Measurements from ENCODE around the gene SAMD5.

SAMD5 gene

GRCh38 chr6:147570681-147571080 is 62.2 kb downstream of the SAMD5 start:
- DNase-seq (ENCODE audit: low read depth) = no peak
- no peak for TF ChIP-seq CTCF (IDR thresholded peaks at IDR 0.05; ENCODE audit: control insufficient read depth, insufficient read depth, low read depth, low read length, missing control alignments)
- no peak overlapping the region for H3K4me3 ChIP-seq (ENCODE audit: control insufficient read depth, low read depth, low read length)

GRCh38 chr6:147577488-147577887 is 69.0 kb downstream of the SAMD5 start:
- TF ChIP-seq CTCF (IDR thresholded peaks at IDR 0.05; ENCODE audit: control insufficient read depth, insufficient read depth, low read depth, low read length, missing control alignments) = no peak
- H3K4me3 ChIP-seq (ENCODE audit: control insufficient read depth, low read depth, low read length) = no peak overlapping the region
- DNase-seq (ENCODE audit: low read depth) = no peak

- H3K4me3 ChIP-seq (ENCODE audit: control insufficient read depth, low read depth, low read length) = no peak overlapping the region
- TF ChIP-seq CTCF (IDR thresholded peaks at IDR 0.05; ENCODE audit: control insufficient read depth, insufficient read depth, low read depth, low read length, missing control alignments) = no peak
These were observed 69.7 kb downstream of the SAMD5 start for GRCh38 chr6:147578159-147578558.

GRCh38 chr6:147578883-147579282 is 70.4 kb downstream of the SAMD5 start:
- DNase-seq (ENCODE audit: low read depth) = no peak
- no peak overlapping the region for H3K4me3 ChIP-seq (ENCODE audit: control insufficient read depth, low read depth, low read length)
- no peak for TF ChIP-seq CTCF (IDR thresholded peaks at IDR 0.05; ENCODE audit: control insufficient read depth, insufficient read depth, low read depth, low read length, missing control alignments)

More at GRCh38 chr6:147578159-147578558, 69.7 kb downstream of the SAMD5 start:
- no peak for DNase-seq (ENCODE audit: low read depth)

GRCh38 chr6:147579667-147580066 is 71.2 kb downstream of the SAMD5 start:
- H3K4me3 ChIP-seq (ENCODE audit: control insufficient read depth, low read depth, low read length) = no peak overlapping the region
- no peak for TF ChIP-seq CTCF (IDR thresholded peaks at IDR 0.05; ENCODE audit: control insufficient read depth, insufficient read depth, low read depth, low read length, missing control alignments)
- DNase-seq (ENCODE audit: low read depth) = no peak

GRCh38 chr6:147582991-147583390 is 74.5 kb downstream of the SAMD5 start:
- no peak for TF ChIP-seq CTCF (IDR thresholded peaks at IDR 0.05; ENCODE audit: control insufficient read depth, insufficient read depth, low read depth, low read length, missing control alignments)
- no peak overlapping the region for H3K4me3 ChIP-seq (ENCODE audit: control insufficient read depth, low read depth, low read length)
- DNase-seq (ENCODE audit: low read depth) = no peak

GRCh38 chr6:147585256-147585655 is 76.8 kb downstream of the SAMD5 start:
- DNase-seq (ENCODE audit: low read depth) = no peak
- TF ChIP-seq CTCF (IDR thresholded peaks at IDR 0.05; ENCODE audit: control insufficient read depth, insufficient read depth, low read depth, low read length, missing control alignments) = no peak
- H3K4me3 ChIP-seq (ENCODE audit: control insufficient read depth, low read depth, low read length) = no peak overlapping the region
